Measurements from ENCODE around the gene KLF6.

The KLF6 gene

DNA sequence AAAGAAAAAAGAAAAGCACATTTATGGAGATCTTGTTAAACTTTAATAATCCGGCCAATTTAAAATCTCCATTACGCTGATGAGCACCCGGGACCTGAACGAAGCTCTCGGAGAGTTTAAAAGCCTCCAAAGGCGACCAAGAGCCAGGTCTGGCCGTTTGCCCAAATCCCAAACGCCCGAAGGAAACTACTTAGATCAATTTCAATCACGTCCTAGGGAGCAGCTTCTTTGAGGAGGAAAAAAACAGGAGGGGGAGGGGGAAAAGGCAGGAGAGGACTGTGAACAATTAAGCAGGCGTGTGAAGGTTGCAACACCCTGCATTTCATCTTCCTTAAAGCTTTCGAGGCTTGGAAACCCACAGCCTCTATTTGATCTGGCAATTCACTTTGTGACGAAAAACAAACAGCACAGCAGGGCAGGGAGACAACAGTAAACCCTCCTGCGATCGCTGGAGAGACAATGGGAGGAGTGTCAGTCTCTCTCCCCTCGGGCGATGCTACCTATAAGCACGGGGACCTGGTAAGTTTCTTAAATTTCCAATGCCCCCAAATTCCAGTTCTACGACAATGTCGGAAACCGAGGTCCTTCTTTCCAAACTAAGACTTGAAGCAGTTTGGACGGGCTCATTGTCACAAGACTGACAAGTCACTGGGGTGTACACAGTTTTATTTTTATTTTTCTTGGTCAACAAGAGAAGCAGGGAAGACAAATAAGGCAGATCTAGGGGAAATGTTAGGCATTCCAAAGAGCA lies 1.2 kb downstream of the KLF6 start:
- Histone ChIP-seq H3K4me3 (ENCODE audit: low read depth, low read length) (peak overlapping the region; percentile 99), H3K27me3 (no peaks in the 10 kb centered on the region), H3K36me3 (peaks cover 55% of the 10 kb centered on the region), H3K4me1 (peaks cover 5% of the 10 kb centered on the region; the same call in 1 of the 2 replicates), H3K9me3 (no peaks in the 10 kb centered on the region)
- TF ChIP-seq, protein P1, sequence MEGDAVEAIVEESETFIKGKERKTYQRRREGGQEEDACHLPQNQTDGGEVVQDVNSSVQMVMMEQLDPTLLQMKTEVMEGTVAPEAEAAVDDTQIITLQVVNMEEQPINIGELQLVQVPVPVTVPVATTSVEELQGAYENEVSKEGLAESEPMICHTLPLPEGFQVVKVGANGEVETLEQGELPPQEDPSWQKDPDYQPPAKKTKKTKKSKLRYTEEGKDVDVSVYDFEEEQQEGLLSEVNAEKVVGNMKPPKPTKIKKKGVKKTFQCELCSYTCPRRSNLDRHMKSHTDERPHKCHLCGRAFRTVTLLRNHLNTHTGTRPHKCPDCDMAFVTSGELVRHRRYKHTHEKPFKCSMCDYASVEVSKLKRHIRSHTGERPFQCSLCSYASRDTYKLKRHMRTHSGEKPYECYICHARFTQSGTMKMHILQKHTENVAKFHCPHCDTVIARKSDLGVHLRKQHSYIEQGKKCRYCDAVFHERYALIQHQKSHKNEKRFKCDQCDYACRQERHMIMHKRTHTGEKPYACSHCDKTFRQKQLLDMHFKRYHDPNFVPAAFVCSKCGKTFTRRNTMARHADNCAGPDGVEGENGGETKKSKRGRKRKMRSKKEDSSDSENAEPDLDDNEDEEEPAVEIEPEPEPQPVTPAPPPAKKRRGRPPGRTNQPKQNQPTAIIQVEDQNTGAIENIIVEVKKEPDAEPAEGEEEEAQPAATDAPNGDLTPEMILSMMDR (IDR thresholded peaks at IDR 0.05; ENCODE audit: low read depth, low read length) = no peak
- peak; percentile 52 for DNase-seq

DNA sequence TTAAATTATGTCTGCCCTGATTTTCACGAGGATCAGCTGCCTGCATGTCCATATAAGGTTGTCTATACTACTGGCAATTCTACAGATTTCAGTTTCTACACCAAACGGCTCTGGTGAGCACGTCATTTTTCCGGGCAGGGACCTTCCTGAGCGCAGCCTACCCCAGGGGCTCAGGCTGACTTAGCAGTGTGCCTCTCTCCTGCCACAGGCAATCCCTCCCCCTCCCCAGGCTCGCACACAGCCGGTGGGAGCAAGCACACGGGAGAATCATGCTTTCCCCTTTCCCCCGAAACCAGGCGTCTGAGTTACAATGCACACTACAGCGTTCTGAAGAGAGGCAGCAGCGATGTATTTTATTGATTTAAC lies 1.7 kb downstream of the KLF6 start:
- Histone ChIP-seq H3K4me1 (peaks cover 5% of the 10 kb centered on the region; the same call in 1 of the 2 replicates), H3K9me3 (no peaks in the 10 kb centered on the region), H3K4me3 (ENCODE audit: low read depth, low read length) (peak overlapping the region; percentile 99), H3K27me3 (no peaks in the 10 kb centered on the region), H3K36me3 (peaks cover 61% of the 10 kb centered on the region)
- DNase-seq = peak; percentile 67
- TF ChIP-seq, protein P1 (IDR thresholded peaks at IDR 0.05; ENCODE audit: low read depth, low read length) = no peak

DNA sequence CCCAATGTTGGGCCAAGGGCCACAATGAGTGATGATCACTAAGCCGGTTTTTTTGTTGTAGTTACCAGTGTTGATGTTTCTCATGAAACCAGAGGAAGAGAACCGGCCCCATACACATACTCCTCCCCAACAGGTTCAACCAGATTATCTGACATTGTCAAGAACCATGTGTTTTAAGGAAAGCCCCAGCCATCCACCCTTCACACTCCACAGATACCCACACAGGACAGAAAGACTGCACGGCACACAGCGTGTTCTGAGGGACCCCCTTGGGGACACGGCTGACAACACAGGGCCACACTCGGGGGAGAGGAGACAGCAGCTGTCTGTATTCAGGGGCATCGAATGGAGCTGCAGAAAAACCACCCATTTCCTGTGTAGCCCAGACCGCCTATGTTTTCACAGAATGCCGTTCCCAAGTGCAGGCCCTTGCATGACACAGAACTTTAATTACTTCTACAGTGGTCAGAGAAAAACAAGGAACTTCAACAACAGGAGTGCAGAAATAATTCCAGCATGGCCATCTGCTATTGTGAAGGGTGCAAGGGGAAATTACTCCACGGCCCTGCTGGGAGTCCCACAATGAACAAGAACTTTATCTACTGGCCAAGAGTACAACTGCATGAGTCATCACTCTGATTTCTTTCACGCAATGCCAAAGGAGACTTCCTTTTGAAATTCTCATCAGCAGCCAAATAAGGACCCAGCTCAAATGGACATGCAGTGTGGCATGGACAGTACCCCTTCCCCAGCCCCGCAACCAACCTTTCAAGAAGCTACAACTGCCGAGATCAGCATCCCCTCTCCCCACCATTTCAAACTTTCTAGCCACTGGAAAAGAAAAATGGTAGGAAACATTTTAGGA lies 2.3 kb downstream of the KLF6 start:
- Histone ChIP-seq H3K4me1 (peaks cover 5% of the 10 kb centered on the region; the same call in 1 of the 2 replicates), H3K9me3 (no peaks in the 10 kb centered on the region), H3K36me3 (peaks cover 67% of the 10 kb centered on the region), H3K4me3 (ENCODE audit: low read depth, low read length) (peak overlapping the region; percentile 99), H3K27me3 (no peaks in the 10 kb centered on the region)
- DNase-seq = peak; percentile 40
- TF ChIP-seq, protein P1 (IDR thresholded peaks at IDR 0.05; ENCODE audit: low read depth, low read length) = no peak

DNA sequence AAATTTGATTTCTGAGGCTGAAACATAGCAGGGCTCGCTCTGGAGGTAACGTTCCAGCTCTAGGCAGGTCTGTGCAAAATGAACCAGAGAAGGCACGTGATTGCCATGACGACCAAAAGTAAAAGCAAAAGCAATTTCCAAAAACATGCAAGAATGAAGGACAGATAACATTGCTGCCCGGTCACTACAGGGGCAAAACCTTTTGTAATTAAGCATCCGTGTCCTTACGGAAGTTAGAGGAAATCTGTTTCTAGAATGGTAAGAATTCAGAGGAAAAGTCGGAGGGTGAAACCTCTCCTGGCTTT lies 2.9 kb downstream of the KLF6 start:
- DNase-seq = no peak
- TF ChIP-seq, protein P1 (IDR thresholded peaks at IDR 0.05; ENCODE audit: low read depth, low read length) = no peak
- Histone ChIP-seq H3K27me3 (no peaks in the 10 kb centered on the region), H3K9me3 (no peaks in the 10 kb centered on the region), H3K36me3 (peaks cover 71% of the 10 kb centered on the region), H3K4me1 (peaks cover 5% of the 10 kb centered on the region; the same call in 1 of the 2 replicates), H3K4me3 (ENCODE audit: low read depth, low read length) (peak overlapping the region; percentile 99)

DNA sequence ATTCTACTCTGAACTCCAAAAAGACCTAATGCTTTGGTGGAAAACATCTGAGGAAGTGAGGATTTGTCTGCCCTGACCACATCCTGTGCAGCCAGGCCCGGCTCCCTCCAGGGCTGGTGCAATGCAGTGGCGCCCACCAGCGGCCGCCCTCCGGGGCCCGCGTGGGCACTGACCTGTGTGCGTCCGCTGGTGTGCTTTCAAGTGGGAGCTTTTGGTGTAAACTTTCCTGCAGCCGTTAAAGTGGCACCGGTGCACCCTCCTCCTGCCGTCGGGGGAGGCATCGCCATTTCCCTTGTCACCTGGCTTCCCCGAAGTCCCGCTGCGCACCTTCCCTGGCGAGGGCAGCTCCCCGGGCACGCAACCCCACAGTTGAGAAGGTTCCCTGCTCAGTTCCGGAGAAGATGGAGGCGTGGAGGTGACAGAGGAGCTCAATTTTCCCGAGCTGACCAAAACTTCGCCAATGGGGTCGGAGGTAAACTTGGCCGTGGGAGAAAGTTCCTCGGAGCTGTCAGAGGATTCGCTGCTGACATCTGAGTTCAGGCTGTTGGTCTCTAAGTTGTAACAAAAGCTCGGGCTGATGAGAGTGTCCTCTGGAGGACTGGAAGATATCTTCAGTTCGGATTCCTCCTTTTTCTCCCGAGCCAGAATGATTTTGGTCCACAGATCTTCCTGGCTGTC lies 3.4 kb downstream of the KLF6 start:
- DNase-seq = peak; percentile 60
- H3K36me3 ChIP-seq = peaks cover 76% of the 10 kb centered on the region
- peak overlapping the region; percentile 99 for H3K4me3 ChIP-seq (ENCODE audit: low read depth, low read length)
- H3K4me1 ChIP-seq = peaks cover 5% of the 10 kb centered on the region; the same call in 1 of the 2 replicates
- no peaks in the 10 kb centered on the region for H3K9me3 ChIP-seq
- H3K27me3 ChIP-seq = no peaks in the 10 kb centered on the region
- TF ChIP-seq, protein P1 (IDR thresholded peaks at IDR 0.05; ENCODE audit: low read depth, low read length) = peak; percentile 72

Data from BE2C (cell line).